ENCODE results near the gene NOXO1. TPM values are rescaled to one million over a fixed set of nuclear protein-coding genes. Genes with fewer than 3 reads are reported as not detected.
A peak's percentile ranks its signal among the peaks of the same experiment; 100 is the strongest.
"Not testable (repeated sequence)": the region's sequence is repeated elsewhere in the genome, so short reads cannot be mapped to it uniquely, and the experiment has no call there.

NOXO1 gene
- total RNA-seq, 2 experiments from 2014 or later, result 0.35 TPM; not detected in 1

DNA sequence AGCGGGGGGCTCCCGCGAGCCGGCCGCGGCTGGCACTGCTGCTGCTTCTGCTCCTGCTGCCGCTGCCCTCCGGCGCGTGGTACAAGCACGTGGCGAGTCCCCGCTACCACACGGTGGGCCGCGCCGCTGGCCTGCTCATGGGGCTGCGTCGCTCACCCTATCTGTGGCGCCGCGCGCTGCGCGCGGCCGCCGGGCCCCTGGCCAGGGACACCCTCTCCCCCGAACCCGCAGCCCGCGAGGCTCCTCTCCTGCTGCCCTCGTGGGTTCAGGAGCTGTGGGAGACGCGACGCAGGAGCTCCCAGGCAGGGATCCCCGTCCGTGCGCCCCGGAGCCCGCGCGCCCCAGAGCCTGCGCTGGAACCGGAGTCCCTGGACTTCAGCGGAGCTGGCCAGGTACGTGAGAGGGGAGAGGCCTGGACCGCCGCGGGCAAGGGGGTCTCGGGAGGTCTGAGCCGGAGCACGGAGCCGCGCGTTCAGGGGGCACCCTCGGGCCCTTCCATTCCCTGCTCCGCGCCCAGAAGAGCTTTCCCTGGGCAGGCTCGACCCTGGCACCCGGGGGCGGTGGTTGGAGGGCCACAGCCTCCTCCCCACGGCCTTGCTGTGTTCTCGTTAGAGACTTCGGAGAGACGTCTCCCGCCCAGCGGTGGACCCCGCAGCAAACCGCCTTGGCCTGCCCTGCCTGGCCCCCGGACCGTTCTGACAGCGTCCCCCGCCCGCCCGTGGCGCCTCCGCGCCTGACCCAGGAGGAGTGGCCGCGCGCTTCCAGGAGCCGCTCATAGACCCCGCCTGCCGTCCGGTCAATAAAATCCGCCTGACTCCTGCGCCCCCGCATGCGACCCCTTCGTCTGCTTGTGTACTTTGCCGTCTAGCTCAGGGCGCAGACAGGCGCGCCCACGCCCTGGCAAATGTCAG is 38.9 kb upstream of the NOXO1 start:
- H3K27me3 Mint-ChIP-seq, result peaks cover 41% of the 10 kb centered on the region
- H3K9me3 Mint-ChIP-seq, result no peaks in the 10 kb centered on the region
- H3K36me3 Mint-ChIP-seq, result peaks cover 4% of the 10 kb centered on the region
- peak overlapping the region; percentile 74 for H3K4me3 Mint-ChIP-seq
- peaks cover 14% of the 10 kb centered on the region for H3K4me1 Mint-ChIP-seq
- H3K27ac Mint-ChIP-seq, result no peak overlapping the region
- DNase-seq, result peak; percentile 27

DNA sequence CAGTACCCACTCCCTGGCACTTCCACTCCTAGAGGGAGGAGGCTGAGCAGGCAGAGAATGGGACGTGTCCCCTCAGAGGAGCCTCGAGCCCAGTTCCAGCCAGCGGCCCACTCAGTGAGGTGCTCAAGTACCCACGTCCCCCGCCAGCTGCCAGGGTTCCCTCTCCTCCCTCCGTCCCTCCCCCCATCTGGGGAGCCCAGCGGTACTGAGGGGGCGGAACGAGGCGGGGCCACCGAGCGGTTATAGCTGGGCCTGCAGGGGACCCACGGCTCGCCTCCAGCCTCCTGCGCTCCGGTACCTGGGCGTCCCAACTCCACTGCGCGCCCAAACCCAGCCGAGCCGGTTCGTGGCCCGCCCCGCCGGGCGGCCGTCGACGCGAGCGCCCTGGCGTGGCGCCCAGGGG is 38.2 kb upstream of the NOXO1 start, which contains the start of gene NPW:
Gene NPW (plus strand): TSS at position 268 of the 403 bp plus-strand sequence.
- Mint-ChIP-seq H3K36me3 (peaks cover 4% of the 10 kb centered on the region), H3K27me3 (peaks cover 41% of the 10 kb centered on the region), H3K27ac (no peak within 1 kb of the TSS), H3K4me1 (peaks cover 14% of the 10 kb centered on the region), H3K9me3 (no peaks in the 10 kb centered on the region), H3K4me3 (peak within 1 kb of the TSS; percentile 74)
- peak; percentile 63 for DNase-seq

DNA sequence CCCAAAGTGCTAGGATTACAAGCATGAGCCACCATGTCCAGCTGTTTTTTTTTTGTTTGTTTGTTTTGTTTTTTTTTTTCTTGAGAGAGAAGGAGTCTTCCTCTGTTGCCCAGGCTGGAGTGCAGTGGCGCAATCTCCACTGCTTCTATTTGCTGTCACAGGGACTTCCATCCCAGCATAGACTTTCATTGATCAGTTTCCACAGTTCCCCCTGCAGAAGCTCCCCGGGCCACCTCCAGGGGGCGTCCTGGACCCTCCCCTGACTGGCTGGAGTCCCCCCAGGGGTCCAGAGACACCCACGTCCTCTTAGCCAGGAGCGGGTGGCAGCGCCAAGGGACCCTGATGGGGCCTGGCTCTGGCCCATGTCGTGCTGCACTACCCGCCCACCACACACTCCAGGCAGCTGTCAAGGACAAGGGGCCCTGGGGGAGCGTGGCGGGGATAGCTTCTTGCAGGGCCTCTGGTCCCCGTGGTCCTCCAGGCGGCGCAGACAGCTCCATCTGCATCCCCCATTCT is 35.2 kb upstream of the NOXO1 start:
- DNase-seq, result no peak
- Mint-ChIP-seq H3K4me1 (peaks cover 5% of the 10 kb centered on the region), H3K27ac (no peak overlapping the region), H3K9me3 (no peaks in the 10 kb centered on the region), H3K27me3 (peaks cover 24% of the 10 kb centered on the region), H3K36me3 (peaks cover 2% of the 10 kb centered on the region), H3K4me3 (no peak overlapping the region)

DNA sequence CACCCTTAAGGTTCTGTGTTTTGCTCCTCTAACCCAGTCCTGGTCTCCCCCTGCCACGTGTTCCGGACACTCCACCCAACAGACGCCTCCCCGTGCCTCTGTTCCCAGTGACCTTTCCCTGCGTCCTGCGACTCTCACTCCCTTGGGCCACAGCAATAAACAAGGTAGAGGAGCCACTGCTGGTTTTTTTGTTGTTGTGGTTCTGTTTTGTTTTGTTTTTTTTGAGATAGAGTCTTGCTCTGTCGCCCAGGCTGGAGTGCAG is 34.6 kb upstream of the NOXO1 start:
- peaks cover 2% of the 10 kb centered on the region for H3K36me3 Mint-ChIP-seq
- H3K27ac Mint-ChIP-seq, result no peak overlapping the region
- H3K4me3 Mint-ChIP-seq, result no peak overlapping the region
- peaks cover 4% of the 10 kb centered on the region for H3K4me1 Mint-ChIP-seq
- no peaks in the 10 kb centered on the region for H3K9me3 Mint-ChIP-seq
- peaks cover 18% of the 10 kb centered on the region for H3K27me3 Mint-ChIP-seq
- DNase-seq, result no peak

DNA sequence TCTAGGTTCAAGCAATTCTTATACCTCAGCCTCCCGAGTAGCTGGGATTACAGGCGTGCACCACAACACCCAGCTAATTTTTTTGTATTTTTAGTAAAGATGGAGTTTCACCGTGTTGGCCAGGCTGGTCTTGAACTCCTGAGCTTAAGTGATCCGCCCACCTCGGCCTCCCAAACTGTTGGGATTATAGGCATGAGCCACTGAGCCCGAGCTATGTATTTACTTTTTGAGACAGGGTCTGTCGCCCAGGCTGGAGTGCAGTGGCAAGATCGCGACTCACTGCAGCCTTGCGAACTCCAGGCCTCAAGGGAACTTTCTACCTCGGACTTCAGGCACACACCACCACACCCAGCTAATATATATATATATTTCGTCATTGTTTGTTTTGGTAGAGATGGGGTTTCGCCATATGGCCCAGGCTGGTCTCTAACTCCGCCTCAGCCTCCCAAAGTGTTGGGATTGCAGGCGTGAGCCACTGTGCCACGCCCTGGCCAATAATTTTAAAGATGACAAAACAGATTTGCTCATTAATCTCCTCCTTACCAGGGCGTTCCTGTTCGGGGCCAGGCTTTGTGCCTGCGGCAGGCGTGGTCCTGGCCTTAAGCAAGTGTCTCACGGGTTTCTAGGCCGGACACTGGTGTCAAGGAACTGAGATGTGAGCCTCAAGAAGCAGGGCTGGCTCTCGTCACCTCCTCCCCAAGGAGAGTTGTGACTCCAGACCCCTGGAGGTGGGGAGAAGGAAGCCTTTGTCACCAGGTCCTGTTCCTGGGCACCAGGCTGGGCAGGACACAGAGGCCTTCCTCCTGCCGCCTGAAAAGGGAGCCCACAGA is 34.1 kb upstream of the NOXO1 start:
- no peak for DNase-seq
- peaks cover 2% of the 10 kb centered on the region for H3K36me3 Mint-ChIP-seq

DNA sequence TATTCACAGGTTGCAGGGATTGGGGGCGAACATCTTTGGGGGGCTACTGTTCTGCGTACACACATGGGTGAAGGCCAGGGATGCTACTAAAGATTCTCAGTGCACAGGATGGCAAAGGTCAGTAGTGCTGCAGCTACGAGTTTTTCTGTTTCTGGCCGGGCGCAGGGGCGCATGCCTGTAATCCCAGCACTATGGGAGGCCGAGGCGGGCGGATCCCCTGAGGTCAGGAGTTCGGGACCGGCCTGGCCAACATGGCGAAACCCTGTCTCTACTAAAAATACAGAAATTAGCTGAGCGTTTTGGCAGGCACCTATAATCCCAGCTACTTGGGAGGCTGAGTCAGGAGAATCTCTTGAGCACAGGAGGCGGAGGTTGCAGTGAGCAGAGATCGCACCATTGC is 32.3 kb upstream of the NOXO1 start:
- no peak overlapping the region for H3K27ac Mint-ChIP-seq
- H3K36me3 Mint-ChIP-seq, result peaks cover 8% of the 10 kb centered on the region
- H3K4me1 Mint-ChIP-seq, result peaks cover 7% of the 10 kb centered on the region

More for the DNA sequence above, 34.1 kb upstream of the NOXO1 start:
- no peak overlapping the region for H3K4me3 Mint-ChIP-seq
- H3K27me3 Mint-ChIP-seq, result peaks cover 13% of the 10 kb centered on the region
- peaks cover under 1% of the 10 kb centered on the region for H3K4me1 Mint-ChIP-seq
- H3K27ac Mint-ChIP-seq, result no peak overlapping the region
- H3K9me3 Mint-ChIP-seq, result no peaks in the 10 kb centered on the region

DNA sequence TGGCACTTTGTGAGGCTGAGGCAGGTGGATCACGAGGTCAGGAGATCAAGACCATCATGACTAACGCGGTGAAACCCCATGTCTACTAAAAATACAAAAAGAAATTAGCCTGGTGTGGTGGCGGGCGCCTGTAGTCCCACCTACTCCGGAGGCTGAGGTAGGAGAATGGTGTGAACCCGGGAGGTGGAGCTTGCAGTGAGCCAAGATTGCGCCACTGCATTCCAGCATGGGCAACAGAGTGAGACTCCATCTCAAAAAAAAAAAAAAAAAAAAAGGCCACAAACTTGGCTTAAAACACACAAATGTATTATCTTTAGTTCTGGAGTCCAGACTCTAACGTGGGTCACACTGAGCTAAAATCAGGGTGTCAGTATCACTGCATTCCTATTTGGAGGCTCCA is 30.5 kb upstream of the NOXO1 start:
- H3K27ac Mint-ChIP-seq, result not testable (repeated sequence)

More for the DNA sequence above, 32.3 kb upstream of the NOXO1 start:
- peaks cover 4% of the 10 kb centered on the region for H3K27me3 Mint-ChIP-seq
- H3K4me3 Mint-ChIP-seq, result no peak overlapping the region
- DNase-seq, result no peak
- no peaks in the 10 kb centered on the region for H3K9me3 Mint-ChIP-seq

DNA sequence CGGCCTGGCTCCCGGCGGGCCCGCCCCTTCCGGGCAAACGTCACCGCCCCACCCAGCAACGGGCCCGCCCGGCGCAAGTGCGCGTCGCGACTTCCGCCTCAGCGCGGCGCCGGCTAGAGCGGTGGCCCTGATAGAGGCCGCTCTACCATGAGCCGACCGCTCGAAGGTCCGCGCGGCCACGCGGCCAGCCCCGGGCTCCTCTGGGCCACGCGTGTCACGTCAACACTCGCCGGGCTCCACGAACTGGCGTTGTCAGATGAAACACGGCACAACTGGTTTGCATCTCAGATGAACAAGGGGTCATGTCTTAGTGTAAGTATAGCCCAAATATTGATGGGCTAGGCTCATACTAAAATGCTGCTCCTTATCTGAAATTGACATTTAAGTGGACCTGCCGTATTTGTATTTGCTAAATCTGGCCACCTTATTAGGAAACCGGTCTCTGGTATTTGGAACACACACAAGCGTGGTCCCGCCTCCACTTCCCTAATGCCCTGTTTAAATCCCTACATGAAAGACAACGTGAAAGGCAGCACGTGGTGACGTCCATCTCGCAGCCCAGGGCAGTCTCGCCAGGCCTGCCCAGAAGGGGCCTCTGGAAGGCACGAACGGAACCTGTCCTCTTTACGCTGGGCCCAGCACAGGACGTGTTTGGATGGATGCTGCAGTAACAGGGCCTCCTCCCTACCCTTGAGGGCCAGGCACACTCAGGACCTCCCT is 28.7 kb upstream of the NOXO1 start, which contains the start of gene ZNF598:
Gene ZNF598 (minus strand): TSS at position 31 of the 720 bp plus-strand sequence.
- Mint-ChIP-seq H3K27ac (peak within 1 kb of the TSS; percentile 93), H3K27me3 (no peaks in the 10 kb centered on the region), H3K4me1 (peaks cover 24% of the 10 kb centered on the region), H3K9me3 (no peaks in the 10 kb centered on the region), H3K36me3 (peaks cover 34% of the 10 kb centered on the region), H3K4me3 (peak within 1 kb of the TSS; percentile 94)
- DNase-seq, result peak; percentile 88

More for the DNA sequence above, 30.5 kb upstream of the NOXO1 start:
- H3K9me3 Mint-ChIP-seq, H3K27me3 Mint-ChIP-seq, DNase-seq, H3K4me3 Mint-ChIP-seq: not testable (repeated sequence)
- Mint-ChIP-seq H3K4me1 (peaks cover 17% of the 10 kb centered on the region), H3K36me3 (peaks cover 24% of the 10 kb centered on the region)

DNA sequence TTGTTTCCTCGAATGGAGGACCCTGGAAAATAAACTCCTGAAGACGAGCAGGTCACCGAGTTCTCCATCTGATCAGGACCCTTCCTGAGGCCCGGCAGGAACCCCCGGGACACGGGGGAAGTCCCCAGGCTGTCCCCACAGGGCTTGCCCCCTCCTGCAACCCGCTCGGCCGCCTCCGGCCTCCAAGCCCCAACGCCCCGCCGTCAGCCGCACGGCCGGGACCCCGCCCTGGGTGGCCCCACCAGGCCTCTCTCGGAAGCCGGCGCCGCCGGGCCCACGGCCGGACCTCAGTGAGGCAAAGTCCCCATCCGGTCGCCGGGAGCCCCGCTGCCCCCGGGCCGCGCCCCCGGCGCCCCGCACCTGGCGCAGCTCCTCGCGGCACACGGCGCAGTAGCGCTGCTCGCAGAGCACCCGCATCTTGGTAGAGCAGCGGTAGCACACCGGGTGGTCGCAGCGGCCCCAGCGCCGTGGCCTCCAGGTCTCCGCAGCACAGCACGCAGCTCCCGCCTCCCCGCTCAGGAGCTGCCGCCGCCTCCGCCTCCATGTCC is 28.0 kb upstream of the NOXO1 start:
- DNase-seq, result peak; percentile 44
- Mint-ChIP-seq H3K4me1 (peaks cover 26% of the 10 kb centered on the region), H3K4me3 (peak overlapping the region; percentile 88), H3K27me3 (no peaks in the 10 kb centered on the region), H3K9me3 (no peaks in the 10 kb centered on the region), H3K27ac (peak overlapping the region; percentile 86), H3K36me3 (peaks cover 34% of the 10 kb centered on the region)

DNA sequence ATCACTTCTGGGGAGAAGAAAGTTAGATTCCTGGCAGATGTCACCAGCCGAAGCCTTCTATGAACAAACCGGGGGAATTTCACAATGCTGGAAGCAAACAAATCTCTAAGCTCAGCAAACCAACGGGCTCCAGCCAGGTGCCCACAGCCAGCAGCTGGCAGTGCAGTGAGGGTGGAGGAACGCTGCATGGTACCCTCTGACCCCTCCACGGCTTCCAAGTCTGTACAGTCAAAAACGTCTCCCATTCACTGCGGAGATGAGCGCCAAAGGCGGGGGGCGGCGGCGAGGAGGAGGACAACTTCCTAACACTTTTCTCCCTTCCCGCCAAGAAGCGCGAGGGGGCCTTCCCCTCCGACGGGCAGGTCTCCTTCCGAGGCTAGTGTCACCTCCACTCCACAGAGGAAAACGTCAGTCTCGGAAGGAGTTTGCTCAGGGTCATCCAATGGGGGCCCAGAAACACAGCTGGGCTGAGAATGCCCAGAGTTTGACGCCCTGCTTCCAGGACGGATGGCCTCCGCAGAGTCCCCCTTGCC is 27.4 kb upstream of the NOXO1 start:
- H3K27ac Mint-ChIP-seq, result peak overlapping the region; percentile 86
- no peaks in the 10 kb centered on the region for H3K9me3 Mint-ChIP-seq
- no peaks in the 10 kb centered on the region for H3K27me3 Mint-ChIP-seq
- peak; percentile 67 for DNase-seq
- peak overlapping the region; percentile 88 for H3K4me3 Mint-ChIP-seq
- H3K4me1 Mint-ChIP-seq, result peaks cover 26% of the 10 kb centered on the region
- peaks cover 34% of the 10 kb centered on the region for H3K36me3 Mint-ChIP-seq

DNA sequence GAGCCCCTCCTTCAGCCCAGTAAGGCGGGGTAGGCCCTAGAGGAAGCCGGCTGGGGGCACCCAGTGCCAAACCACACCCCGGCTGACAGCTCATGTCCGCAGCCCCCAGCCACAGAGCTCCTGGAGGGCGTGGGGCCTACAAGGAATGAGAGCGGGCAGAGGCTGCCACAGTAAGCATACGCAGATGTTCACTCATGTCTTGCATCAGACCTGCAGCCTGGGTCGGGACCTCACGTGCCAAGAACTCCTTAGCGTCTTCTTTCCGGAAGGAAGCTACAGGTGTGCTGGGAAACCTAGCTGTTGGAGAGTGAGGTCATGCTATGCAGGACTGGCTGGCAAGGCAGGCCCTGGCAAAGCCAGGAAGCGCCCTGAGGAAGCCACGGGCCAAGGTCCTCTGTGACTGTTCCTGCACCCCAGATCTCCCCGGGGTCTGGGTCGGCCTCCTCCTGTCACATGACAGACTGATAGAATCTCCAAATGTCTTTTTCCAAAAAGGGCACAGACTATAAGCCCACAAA is 26.8 kb upstream of the NOXO1 start:
- no peaks in the 10 kb centered on the region for H3K27me3 Mint-ChIP-seq

DNA sequence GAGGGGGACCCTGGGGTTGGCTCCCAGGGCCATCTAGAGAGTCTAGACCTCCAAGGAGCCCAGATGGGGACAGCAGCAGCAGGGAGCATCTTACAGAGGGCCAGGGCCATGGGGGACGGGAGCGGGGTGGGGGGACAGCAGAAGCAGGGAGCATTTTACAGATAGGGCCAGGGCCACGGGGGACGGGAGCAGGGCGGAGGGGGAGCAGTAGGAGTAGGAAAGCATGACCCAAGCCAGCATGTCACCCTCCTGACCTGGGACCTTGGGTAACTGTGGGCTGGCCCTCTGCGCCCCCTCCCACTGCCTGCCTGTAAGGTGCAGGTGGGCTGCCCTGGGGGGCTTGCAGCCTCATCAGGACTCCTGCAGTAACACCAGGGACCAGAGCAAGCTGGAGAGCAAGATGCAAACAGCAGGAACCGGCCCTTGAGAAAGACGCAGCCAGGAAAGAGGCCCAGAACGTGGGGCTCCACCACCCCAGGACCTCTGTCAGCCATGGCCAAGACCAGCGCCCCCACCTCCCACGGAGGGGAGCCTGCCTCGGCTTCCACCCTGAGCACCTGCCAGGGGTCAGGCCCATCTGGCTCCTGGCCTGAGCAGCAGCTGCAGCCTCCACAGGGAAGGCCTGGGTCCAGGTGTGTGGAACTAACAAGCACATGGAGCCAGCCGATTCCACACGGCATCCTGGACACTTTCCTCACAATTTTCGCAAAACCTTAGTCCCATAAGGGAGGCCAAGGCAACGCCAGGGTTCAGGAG is 26.0 kb upstream of the NOXO1 start:
- DNase-seq, result no peak
- H3K27ac Mint-ChIP-seq, result peak overlapping the region; percentile 86
- H3K27me3 Mint-ChIP-seq, result no peaks in the 10 kb centered on the region
- H3K4me3 Mint-ChIP-seq, result peak overlapping the region; percentile 88
- no peaks in the 10 kb centered on the region for H3K9me3 Mint-ChIP-seq
- peaks cover 38% of the 10 kb centered on the region for H3K36me3 Mint-ChIP-seq
- peaks cover 26% of the 10 kb centered on the region for H3K4me1 Mint-ChIP-seq

More for the DNA sequence above, 26.8 kb upstream of the NOXO1 start:
- Mint-ChIP-seq H3K4me3 (peak overlapping the region; percentile 88), H3K4me1 (peaks cover 26% of the 10 kb centered on the region), H3K27ac (peak overlapping the region; percentile 86), H3K9me3 (no peaks in the 10 kb centered on the region), H3K36me3 (peaks cover 34% of the 10 kb centered on the region)
- no peak for DNase-seq

DNA sequence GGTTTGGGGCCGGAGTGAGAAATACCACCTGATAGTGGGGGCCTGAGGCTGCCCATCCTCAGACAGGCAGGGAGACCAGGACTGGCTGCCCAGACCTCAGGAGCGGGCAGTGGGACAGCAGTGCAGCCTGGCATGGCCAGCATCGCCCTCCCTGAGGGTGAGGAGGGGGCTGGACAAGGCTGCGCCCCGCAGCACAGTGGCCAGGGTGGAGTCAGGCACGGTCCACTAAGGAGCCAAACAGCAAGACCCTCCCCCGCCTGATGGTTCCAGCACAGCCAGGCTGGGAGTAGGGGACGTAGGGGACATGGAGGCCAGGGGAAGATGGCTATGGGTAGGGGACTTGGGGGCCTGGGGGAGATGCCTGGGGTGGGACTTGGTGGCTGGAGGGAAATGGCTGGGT is 25.0 kb upstream of the NOXO1 start:
- Mint-ChIP-seq H3K9me3 (no peaks in the 10 kb centered on the region), H3K27ac (peak overlapping the region; percentile 86), H3K4me3 (peak overlapping the region; percentile 62), H3K4me1 (peaks cover 26% of the 10 kb centered on the region), H3K36me3 (peaks cover 39% of the 10 kb centered on the region), H3K27me3 (no peaks in the 10 kb centered on the region)
- DNase-seq, result no peak

Data from activated naive CD8-positive, alpha-beta T cell treated with anti-CD3 and anti-CD28 coated beads for 36 hours (primary cell).